GM18868 (cell line): ENCODE measurements around the gene TMEM272.

Experiments used
- ATAC-seq: cut with Tn5 transposase; IDR thresholded peaks from one replicate; pipeline ENCODE4 v1.9.1; 2021; ENCODE audit warnings: mild to moderate bottlenecking, moderate library complexity; ENCODE audit not compliant: unreplicated experiment

The TMEM272 gene

GRCh38 chr13:51783428-51784094 is 61.4 kb downstream of the TMEM272 start:
- ATAC-seq: no peak

- ATAC-seq: no peak
These were observed 62.8 kb downstream of the TMEM272 start for GRCh38 chr13:51782026-51782710.

- no peak for ATAC-seq
These were observed 63.5 kb downstream of the TMEM272 start for GRCh38 chr13:51781246-51782022.

GRCh38 chr13:51780099-51780498 is 64.9 kb downstream of the TMEM272 start:
- no peak for ATAC-seq

GRCh38 chr13:51778392-51778791 is 66.6 kb downstream of the TMEM272 start:
- ATAC-seq: no peak

GRCh38 chr13:51777921-51778320 is 67.1 kb downstream of the TMEM272 start:
- no peak for ATAC-seq

GRCh38 chr13:51776179-51776578 is 68.8 kb downstream of the TMEM272 start:
- no peak for ATAC-seq

GRCh38 chr13:51773515-51773914 is 71.5 kb downstream of the TMEM272 start:
- ATAC-seq: no peak

GRCh38 chr13:51772781-51773180 is 72.2 kb downstream of the TMEM272 start:
- ATAC-seq: no peak

- ATAC-seq: no peak
These were observed 72.9 kb downstream of the TMEM272 start for GRCh38 chr13:51772105-51772455.

GRCh38 chr13:51771418-51772104 is 73.4 kb downstream of the TMEM272 start:
- ATAC-seq: no peak

GRCh38 chr13:51770681-51771417 is 74.1 kb downstream of the TMEM272 start:
- no peak for ATAC-seq

GRCh38 chr13:51770160-51770559 is 74.8 kb downstream of the TMEM272 start:
- ATAC-seq: no peak

- ATAC-seq: no peak
These were observed 75.4 kb downstream of the TMEM272 start for GRCh38 chr13:51769455-51770127.

- ATAC-seq: no peak
These were observed 76.0 kb downstream of the TMEM272 start for GRCh38 chr13:51768976-51769375.

- ATAC-seq: no peak
These were observed 76.5 kb downstream of the TMEM272 start for GRCh38 chr13:51768378-51768921.

GRCh38 chr13:51767100-51767499 is 77.9 kb downstream of the TMEM272 start:
- ATAC-seq: no peak

- ATAC-seq: no peak
These were observed 79.8 kb downstream of the TMEM272 start for GRCh38 chr13:51765142-51765515.

- peak; percentile 82 for ATAC-seq
These were observed 80.5 kb downstream of the TMEM272 start for GRCh38 chr13:51764184-51765141.
